Measurements from ENCODE around the gene RBP3.
"Not testable (repeated sequence)": the region's sequence is repeated elsewhere in the genome, so short reads cannot be mapped to it uniquely, and the experiment has no call there.

Gene RBP3

GRCh38 chr10:47380341-47381102, 32.4 kb downstream of the RBP3 start:
- TF ChIP-seq CTCF (IDR thresholded peaks at IDR 0.05; ENCODE audit: control insufficient read depth, insufficient read depth, low read depth, low read length, missing control alignments) = no peak
- no peak overlapping the region for H3K4me3 ChIP-seq (ENCODE audit: control insufficient read depth, low read depth, low read length)
- DNase-seq (ENCODE audit: low read depth) = no peak

GRCh38 chr10:47381103-47381395, 32.9 kb downstream of the RBP3 start:
- no peak overlapping the region for H3K4me3 ChIP-seq (ENCODE audit: control insufficient read depth, low read depth, low read length)
- DNase-seq (ENCODE audit: low read depth) = no peak

GRCh38 chr10:47381427-47382379, 33.5 kb downstream of the RBP3 start:
- DNase-seq (ENCODE audit: low read depth) = no peak
- H3K4me3 ChIP-seq (ENCODE audit: control insufficient read depth, low read depth, low read length) = no peak overlapping the region
- TF ChIP-seq CTCF (IDR thresholded peaks at IDR 0.05; ENCODE audit: control insufficient read depth, insufficient read depth, low read depth, low read length, missing control alignments) = no peak

More at GRCh38 chr10:47381103-47381395, 32.9 kb downstream of the RBP3 start:
- no peak for TF ChIP-seq CTCF (IDR thresholded peaks at IDR 0.05; ENCODE audit: control insufficient read depth, insufficient read depth, low read depth, low read length, missing control alignments)

GRCh38 chr10:47383261-47384147, 35.3 kb downstream of the RBP3 start:
- DNase-seq (ENCODE audit: low read depth) = no peak
- peak overlapping the region; percentile 73 for H3K4me3 ChIP-seq (ENCODE audit: control insufficient read depth, low read depth, low read length)

GRCh38 chr10:47384148-47384921, 36.2 kb downstream of the RBP3 start, which contains the start of gene ZNF488:
Gene ZNF488 (minus strand): TSS chr10:47384293. CDS start chr10:47368829, 15,464 bp downstream.
- peak within 1 kb of the TSS; percentile 73 for H3K4me3 ChIP-seq (ENCODE audit: control insufficient read depth, low read depth, low read length)
- no peak for DNase-seq (ENCODE audit: low read depth)
- TF ChIP-seq CTCF (IDR thresholded peaks at IDR 0.05; ENCODE audit: control insufficient read depth, insufficient read depth, low read depth, low read length, missing control alignments) = no peak

More at GRCh38 chr10:47383261-47384147, 35.3 kb downstream of the RBP3 start:
- no peak for TF ChIP-seq CTCF (IDR thresholded peaks at IDR 0.05; ENCODE audit: control insufficient read depth, insufficient read depth, low read depth, low read length, missing control alignments)

GRCh38 chr10:47386104-47386503, 37.9 kb downstream of the RBP3 start:
- not testable (repeated sequence) for H3K4me3 ChIP-seq (ENCODE audit: control insufficient read depth, low read depth, low read length); DNase-seq (ENCODE audit: low read depth)

All from AG09309 (cell line).